Fibroblast of villous mesenchyme (primary cell): ENCODE measurements around the gene CDC42EP3. TPM values are rescaled to one million over a fixed set of nuclear protein-coding genes. Genes with fewer than 3 reads are reported as not detected.

Experiments
- DNase-seq: peaks from one replicate; pipeline ENCODE4 v3.0.0-alpha.2; 2010; ENCODE audit warnings: low read depth
- H3K4me3 ChIP-seq: 2 replicates; pipeline ENCODE4 v1.5.1; 2011; ENCODE audit warnings: low read depth, mild to moderate bottlenecking, low read length
- CTCF ChIP-seq: IDR thresholded peaks from 2 replicates; pipeline ENCODE4 v1.5.1; 2012; ENCODE audit warnings: low read depth, mild to moderate bottlenecking, low read length; ENCODE audit not compliant: insufficient read depth
- total RNA-seq: library from RNA; depleted of rRNA; stranded (reverse); fragments of >200 nt; gene quantifications from 2 replicates; pipeline ENCODE4 v1.2.3, GENCODE V29; 2012

The CDC42EP3 gene
- total RNA-seq, 1 donor, result 132 TPM

- H3K4me3 ChIP-seq, result no peak overlapping the region
- TF ChIP-seq CTCF, result no peak
- no peak for DNase-seq
These were observed 26.1 kb downstream of the CDC42EP3 start for GRCh38 chr2:37645362-37645761.

- DNase-seq, result no peak
These were observed 27.3 kb downstream of the CDC42EP3 start for GRCh38 chr2:37644191-37644590.

GRCh38 chr2:37643730-37644078, 27.7 kb downstream of the CDC42EP3 start:
- no peak for DNase-seq
- no peak for TF ChIP-seq CTCF
- H3K4me3 ChIP-seq, result no peak overlapping the region

More at GRCh38 chr2:37644191-37644590, 27.3 kb downstream of the CDC42EP3 start:
- no peak overlapping the region for H3K4me3 ChIP-seq
- no peak for TF ChIP-seq CTCF

GRCh38 chr2:37642907-37643729, 28.3 kb downstream of the CDC42EP3 start:
- no peak for TF ChIP-seq CTCF
- H3K4me3 ChIP-seq, result no peak overlapping the region
- no peak for DNase-seq

- peak; percentile 58 for DNase-seq
- no peak overlapping the region for H3K4me3 ChIP-seq
- TF ChIP-seq CTCF, result no peak
These were observed 29.8 kb downstream of the CDC42EP3 start for GRCh38 chr2:37641582-37642171.

- no peak overlapping the region for H3K4me3 ChIP-seq
- DNase-seq, result no peak
- TF ChIP-seq CTCF, result no peak
These were observed 31.8 kb downstream of the CDC42EP3 start for GRCh38 chr2:37639631-37640030.
